MCF 10A (cell line): ENCODE measurements around the gene UNKL. TPM values are rescaled to one million over a fixed set of nuclear protein-coding genes. Genes with fewer than 3 reads are reported as not detected.

Source experiments
- BruUV-seq: library from RNA; stranded (reverse); fragments of 400-500 nt; replicated peaks from 2 replicates; lab custom pipeline; 2021; lab: Mats Ljungman, UMichigan
- CTCF ChIA-PET: fragments of 300-600 bp; sonication (Branson Sonifier 250); formaldehyde crosslinking; extraction: SDS; loops from one replicate; lab custom pipeline; 2021; ENCODE audit warnings: antibody characterized with exemption, inconsistent platforms; lab: Yijun Ruan, JAX
- POLR2A ChIA-PET: fragments of 300-600, 350-650 bp; sonication (Branson Sonifier 250); formaldehyde crosslinking; extraction: SDS; loops from one replicate; lab custom pipeline; 2020; ENCODE audit warnings: antibody characterized with exemption, inconsistent platforms; lab: Yijun Ruan, JAX
- DNase-seq: peaks from one replicate; pipeline ENCODE4 v3.0.0-alpha.2; 2018; ENCODE audit not compliant: unreplicated experiment
- H3K27ac Mint-ChIP-seq: one replicate; pipeline ENCODE4 v1.8.0; 2022; ENCODE audit warnings: mild to moderate bottlenecking, low read depth, mixed read lengths; ENCODE audit not compliant: unreplicated experiment
- H3K27me3 Mint-ChIP-seq: one replicate; pipeline ENCODE4 v1.8.0; 2022; ENCODE audit warnings: mixed read lengths; ENCODE audit not compliant: insufficient read depth, unreplicated experiment
- H3K36me3 Mint-ChIP-seq: one replicate; pipeline ENCODE4 v1.8.0; 2022; ENCODE audit warnings: mild to moderate bottlenecking, moderate library complexity, mixed read lengths; ENCODE audit not compliant: insufficient read depth, unreplicated experiment
- H3K4me1 Mint-ChIP-seq: one replicate; pipeline ENCODE4 v1.8.0; 2022; ENCODE audit warnings: mixed read lengths; ENCODE audit not compliant: insufficient read depth, unreplicated experiment
- H3K4me3 Mint-ChIP-seq: one replicate; pipeline ENCODE4 v1.8.0; 2022; ENCODE audit warnings: mild to moderate bottlenecking, moderate library complexity, mixed read lengths; ENCODE audit not compliant: unreplicated experiment
- H3K9me3 Mint-ChIP-seq: one replicate; pipeline ENCODE4 v1.8.0; 2022; ENCODE audit warnings: mixed read lengths; ENCODE audit not compliant: unreplicated experiment
- CTCF ChIP-seq: fragments of 200-600 bp; IDR thresholded peaks from one replicate; pipeline ENCODE4 v1.8.0; 2022; ENCODE audit warnings: antibody characterized with exemption, mild to moderate bottlenecking; ENCODE audit not compliant: unreplicated experiment
- intact Hi-C: fragments of 100-400 bp; cut with micrococcal nuclease; formaldehyde crosslinking; loops from 2 replicates; pipeline ENCODE4 v1.14.1; 2022
- total RNA-seq: library from RNA; stranded (reverse); gene quantifications from 2 replicates; pipeline ENCODE4 v1.2.3, GENCODE V29; 2022

Gene UNKL
- total RNA-seq, 1 experiment from 2014 or later, result 12.3 TPM

DNA sequence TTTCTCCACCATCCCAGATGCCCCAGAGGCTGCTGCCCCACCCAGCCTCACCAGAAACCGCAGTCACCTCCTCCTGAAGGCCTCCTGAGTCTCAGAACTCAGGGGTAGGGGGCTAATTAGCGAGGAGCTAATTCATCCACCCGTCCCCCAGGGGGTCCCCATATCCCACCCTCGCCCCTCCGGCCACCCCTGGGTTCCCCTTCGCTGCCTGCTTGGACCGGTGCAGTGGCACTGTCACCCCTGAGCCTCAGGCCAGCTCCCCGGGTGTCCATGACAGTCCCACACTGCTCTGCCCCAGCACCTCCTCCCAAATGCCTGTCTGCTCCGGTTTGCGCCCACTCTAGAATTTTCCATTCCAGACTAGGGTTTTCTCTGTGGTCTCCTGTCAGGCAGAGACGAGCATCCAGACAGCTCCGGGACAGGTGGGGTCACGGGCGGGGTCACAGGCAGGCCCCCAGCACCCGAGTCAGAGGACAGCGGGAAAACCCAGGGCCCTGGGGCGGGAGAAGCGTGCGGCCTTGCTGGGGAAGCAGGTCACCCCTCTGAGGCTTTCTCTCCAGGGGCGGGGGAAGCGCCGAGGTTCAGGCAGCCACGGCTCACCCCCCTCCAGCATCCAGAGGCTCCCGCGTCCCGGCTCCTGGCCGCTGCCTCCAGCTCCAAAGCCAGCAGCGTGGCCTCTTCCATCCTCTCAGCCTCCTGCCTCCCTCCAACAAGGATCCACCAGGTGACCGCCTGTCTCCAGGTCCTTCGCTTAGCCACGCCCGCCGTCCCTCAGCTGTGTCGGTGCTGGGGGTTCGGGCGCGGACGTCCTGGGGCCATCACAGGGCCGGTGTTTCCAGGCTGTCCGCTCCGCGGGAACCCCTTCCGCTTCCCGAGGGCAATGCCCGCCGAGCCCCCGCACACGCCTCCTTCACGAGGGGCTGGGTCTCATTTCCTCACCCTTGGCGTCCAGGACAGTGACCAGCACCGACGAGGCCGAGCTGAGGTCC, 13.3 kb upstream of the UNKL start:
- no peak for TF ChIP-seq CTCF
- no peaks in the 10 kb centered on the region for H3K27me3 Mint-ChIP-seq
- H3K36me3 Mint-ChIP-seq, result no peaks in the 10 kb centered on the region
- DNase-seq, result peak; percentile 32
- POLR2A ChIA-PET, result interaction anchor here (0.5 to 1.7 kb wide), 2 partner anchors 7 to 747 kb away, joined by 3 to 11 read pairs; partner anchors contain the start of genes STUB1 and UQCC4
- H3K4me3 Mint-ChIP-seq, result peak overlapping the region; percentile 73
- no peaks in the 10 kb centered on the region for H3K9me3 Mint-ChIP-seq
- CTCF ChIA-PET, result interaction anchor here (0.6 to 1.4 kb wide), 5 partner anchors 11 to 563 kb away, joined by 3 to 5 read pairs (median 4); no protein-coding TSS in a partner anchor
- intact Hi-C loops, result loop anchor here (10.0 kb wide), 2 partner anchors 123 to 277 kb away; partner anchors contain the start of genes MAPK8IP3 and UBE2I
- BruUV-seq, result no TSS peak
- H3K27ac Mint-ChIP-seq, result peak overlapping the region; percentile 86
- H3K4me1 Mint-ChIP-seq, result no peaks in the 10 kb centered on the region

DNA sequence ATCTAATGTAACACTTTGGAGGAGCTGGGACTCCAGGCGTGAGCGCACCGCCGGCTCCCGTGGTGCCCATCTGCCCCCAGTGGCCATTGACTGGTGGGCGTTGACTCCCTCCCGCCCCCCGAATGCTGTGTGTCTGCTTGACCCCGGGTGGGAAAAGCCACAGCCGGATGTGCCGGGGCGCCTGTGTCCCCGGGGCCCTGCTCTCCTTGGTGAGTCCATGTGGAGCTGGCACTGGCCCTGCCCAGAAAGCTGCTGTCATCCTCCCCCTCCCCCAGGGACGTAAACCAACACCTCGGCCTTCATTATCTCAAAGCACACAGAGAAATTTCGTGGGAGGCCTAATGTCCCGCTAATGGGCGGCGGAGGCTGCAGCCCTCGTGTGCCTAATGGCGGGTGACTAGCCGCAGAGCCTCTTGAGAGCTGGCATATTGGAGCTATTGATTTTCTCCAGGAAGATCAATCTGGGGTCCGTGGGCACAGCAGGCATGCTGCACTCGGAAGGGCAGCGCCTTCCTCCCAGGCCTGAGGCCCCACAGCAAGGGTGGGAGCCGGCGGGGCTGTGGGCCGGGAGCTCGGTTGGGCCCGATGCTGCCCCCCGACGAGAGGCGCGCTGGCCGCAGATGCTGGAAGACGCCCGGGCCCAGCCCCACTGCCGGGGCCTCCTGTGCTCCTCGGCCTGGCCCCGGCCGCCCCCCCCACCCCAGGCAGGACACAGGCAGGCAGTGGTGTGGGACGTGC, 12.4 kb upstream of the UNKL start:
- no TSS peak for BruUV-seq
- Mint-ChIP-seq H3K27ac (peak overlapping the region; percentile 86), H3K4me3 (peak overlapping the region; percentile 73), H3K27me3 (no peaks in the 10 kb centered on the region), H3K36me3 (no peaks in the 10 kb centered on the region), H3K4me1 (no peaks in the 10 kb centered on the region), H3K9me3 (no peaks in the 10 kb centered on the region)
- CTCF ChIA-PET, result no interaction called here
- DNase-seq, result no peak
- intact Hi-C loops, result loop anchor here (10.0 kb wide), 2 partner anchors 122 to 278 kb away; partner anchors contain the start of genes MAPK8IP3 and UBE2I
- TF ChIP-seq CTCF, result no peak
- POLR2A ChIA-PET, result interaction anchor here (0.5 kb wide), 1 partner anchor 747 kb away, joined by 3 read pairs; the partner anchor contains the start of gene STUB1

DNA sequence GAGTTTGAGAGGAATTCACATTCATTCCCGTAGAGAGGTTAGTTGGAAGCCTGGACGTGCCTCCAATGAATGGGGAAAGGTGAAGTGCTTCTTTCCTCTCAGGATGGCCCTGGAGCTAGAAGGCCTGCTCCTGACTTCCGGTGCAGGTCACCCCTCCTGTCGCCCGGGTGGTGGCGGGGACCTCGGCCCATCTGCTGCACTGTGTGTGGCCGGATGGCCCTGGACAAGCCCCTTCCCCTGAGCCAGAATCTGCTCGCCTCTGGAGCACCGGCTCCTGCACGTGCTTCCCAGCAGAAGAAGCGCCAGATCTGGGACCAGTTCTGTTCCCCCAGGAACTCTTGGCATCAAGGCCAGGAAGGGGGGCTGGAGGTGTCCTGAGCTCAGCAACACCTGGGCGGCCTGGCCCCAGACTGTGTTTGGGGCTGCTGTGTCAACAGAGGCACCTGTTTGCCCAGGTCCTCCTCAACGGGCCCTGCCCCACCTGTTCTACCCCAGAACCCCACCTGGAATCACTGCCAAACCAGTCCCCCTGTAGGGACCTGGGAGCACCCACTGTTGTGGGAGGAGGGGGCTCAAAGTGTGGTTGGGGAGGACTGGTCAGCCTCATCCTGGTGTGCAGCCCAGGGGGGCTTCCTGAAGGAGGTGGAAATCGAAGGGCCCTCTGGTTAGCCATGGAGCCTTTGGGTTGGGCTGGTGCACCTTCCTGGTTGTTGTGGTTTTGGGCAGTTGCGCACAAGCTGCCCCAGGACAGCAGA, 11.3 kb upstream of the UNKL start:
- no peak overlapping the region for H3K4me3 Mint-ChIP-seq
- intact Hi-C loops, result loop anchor here (10.0 kb wide), 2 partner anchors 121 to 279 kb away; partner anchors contain the start of genes MAPK8IP3 and UBE2I
- POLR2A ChIA-PET, result no interaction called here
- no peaks in the 10 kb centered on the region for H3K27me3 Mint-ChIP-seq
- H3K4me1 Mint-ChIP-seq, result no peaks in the 10 kb centered on the region
- TF ChIP-seq CTCF, result no peak
- no peaks in the 10 kb centered on the region for H3K36me3 Mint-ChIP-seq
- CTCF ChIA-PET, result interaction anchor here (0.6 kb wide), 1 partner anchor 72 kb away, joined by 3 read pairs; no protein-coding TSS in a partner anchor
- BruUV-seq, result no TSS peak
- no peak for DNase-seq
- H3K27ac Mint-ChIP-seq, result no peak overlapping the region
- no peaks in the 10 kb centered on the region for H3K9me3 Mint-ChIP-seq
